ENCODE results near the gene C6orf136.

C6orf136 gene

GRCh38 chr6:30686908-30687658 is 40.1 kb downstream of the C6orf136 start:
- DNase-seq (ENCODE audit: low read depth), result peak; percentile 59

- DNase-seq (ENCODE audit: low read depth), result no peak
Observed at GRCh38 chr6:30687659-30688431, 40.9 kb downstream of the C6orf136 start.

GRCh38 chr6:30688569-30688968 is 41.6 kb downstream of the C6orf136 start:
- no peak for DNase-seq (ENCODE audit: low read depth)

GRCh38 chr6:30689022-30689865 is 42.3 kb downstream of the C6orf136 start:
- no peak for DNase-seq (ENCODE audit: low read depth)

GRCh38 chr6:30689985-30690384 is 43.1 kb downstream of the C6orf136 start:
- no peak for DNase-seq (ENCODE audit: low read depth)

GRCh38 chr6:30690403-30691207 is 43.7 kb downstream of the C6orf136 start, which contains the start of gene NRM:
Gene NRM (minus strand): TSS chr6:30690984. CDS start chr6:30690974, 10 bp downstream.
- DNase-seq (ENCODE audit: low read depth), result peak; percentile 66

GRCh38 chr6:30691208-30691847 is 44.4 kb downstream of the C6orf136 start:
- no peak for DNase-seq (ENCODE audit: low read depth)

- DNase-seq (ENCODE audit: low read depth), result no peak
Observed at GRCh38 chr6:30696432-30696831, 49.5 kb downstream of the C6orf136 start.

GRCh38 chr6:30700340-30700739 is 53.4 kb downstream of the C6orf136 start:
- DNase-seq (ENCODE audit: low read depth), result no peak
